HepG2 (cell line): Measurements from ENCODE around the gene TIMM10. TPM values are rescaled to one million over a fixed set of nuclear protein-coding genes. Genes with fewer than 3 reads are reported as not detected.

Experiments
- CEBPB ChIP-seq: IDR thresholded peaks from 2 replicates; pipeline ENCODE4 v1.6.1; 2011; ENCODE audit warnings: low read depth, low read length, improper control_type of control experiment, borderline replicate concordance
- CEBPG ChIP-seq: IDR thresholded peaks from 2 replicates; pipeline ENCODE4 v1.6.1; 2016
- MIXL1 ChIP-seq: IDR thresholded peaks from 2 replicates; pipeline ENCODE4 v1.6.1; 2016
- PLSCR1 ChIP-seq: sonication (generic); formaldehyde crosslinking; IDR thresholded peaks from 2 replicates; pipeline ENCODE4 v1.5.0; 2020; ENCODE audit warnings: missing genetic modification reagents, mild to moderate bottlenecking, borderline replicate concordance
- POLR2A ChIP-seq, 2 experiments: IDR thresholded peaks; 2 replicates each; pipeline ENCODE4 v1.6.1; 2011; ENCODE audit warnings: low read depth in 2 of 2, low read length in 2 of 2, mild to moderate bottlenecking in 1 of 2, moderate library complexity in 1 of 2; ENCODE audit not compliant: insufficient read depth in 1 of 2
- RBM22 ChIP-seq: fragments of 200-400 bp; formaldehyde crosslinking; optimal IDR thresholded peaks from 2 replicates; pipeline ENCODE3; 2017; ENCODE audit warnings: mild to moderate bottlenecking, low read length, moderate library complexity
- RFXAP ChIP-seq: sonication (generic); formaldehyde crosslinking; IDR thresholded peaks from 2 replicates; pipeline ENCODE4 v1.4.0; 2020; ENCODE audit warnings: missing genetic modification reagents, borderline replicate concordance
- SALL1 ChIP-seq: sonication (generic); formaldehyde crosslinking; IDR thresholded peaks from 2 replicates; pipeline ENCODE4 v1.8.0; 2022; ENCODE audit warnings: mild to moderate bottlenecking, missing genetic modification reagents
- TFDP1 ChIP-seq: IDR thresholded peaks from 2 replicates; pipeline ENCODE4 v1.6.1; 2016; ENCODE audit warnings: missing compliant biosample characterization, missing genetic modification reagents, borderline replicate concordance
- ZBTB10 ChIP-seq: sonication (generic); formaldehyde crosslinking; IDR thresholded peaks from 2 replicates; pipeline ENCODE4 v1.4.0; 2020; ENCODE audit warnings: missing genetic modification reagents, borderline replicate concordance
- ZNF230 ChIP-seq: sonication (generic); formaldehyde crosslinking; IDR thresholded peaks from 2 replicates; pipeline ENCODE4 v1.4.0; 2020; ENCODE audit warnings: mild to moderate bottlenecking, missing genetic modification reagents
- ZNF260 ChIP-seq: sonication (generic); formaldehyde crosslinking; IDR thresholded peaks from 2 replicates; pipeline ENCODE4 v1.4.0; 2020; ENCODE audit warnings: missing genetic modification reagents, low read depth, mild to moderate bottlenecking, borderline replicate concordance
- ZNF574 ChIP-seq: sonication (generic); formaldehyde crosslinking; IDR thresholded peaks from 2 replicates; pipeline ENCODE4 v1.4.0; 2020; ENCODE audit warnings: missing genetic modification reagents
- ZNF614 ChIP-seq: IDR thresholded peaks from 2 replicates; pipeline ENCODE4 v1.6.1; 2018; ENCODE audit warnings: missing biosample characterization, missing genetic modification reagents, inconsistent platforms, borderline replicate concordance
- ZNF691 ChIP-seq: sonication (generic); formaldehyde crosslinking; IDR thresholded peaks from 2 replicates; pipeline ENCODE4 v1.4.0; 2020; ENCODE audit warnings: missing genetic modification reagents, low read depth, mild to moderate bottlenecking, borderline replicate concordance
- ZNF710 ChIP-seq: sonication (generic); formaldehyde crosslinking; IDR thresholded peaks from 2 replicates; pipeline ENCODE4 v1.5.0; 2020; ENCODE audit warnings: mild to moderate bottlenecking, missing genetic modification reagents, borderline replicate concordance
- ZNF740 ChIP-seq: sonication (generic); formaldehyde crosslinking; IDR thresholded peaks from 2 replicates; pipeline ENCODE4 v1.4.0; 2020; ENCODE audit warnings: missing genetic modification reagents
- ZNF747 ChIP-seq: sonication (generic); formaldehyde crosslinking; IDR thresholded peaks from 2 replicates; pipeline ENCODE4 v1.8.1; 2023; ENCODE audit warnings: missing genetic modification reagents, mild to moderate bottlenecking, borderline replicate concordance
- polyA plus RNA-seq, 8 experiments: library from polyadenylated mRNA; depleted of rRNA in 3 of 8; stranded (reverse) in 7 of 8; unstranded in 1 of 8; fragments of >200 nt; fragmentation: Illumina TruSeq in 4 of 8; extraction: Trizol in 4 of 8; gene quantifications; 2 replicates each; pipeline versions ENCODE4 v1.2.1 to v1.2.3, GENCODE V29; 2011 to 2016; ENCODE audit warnings: low read depth in 4 of 8, missing spikeins in 1 of 8, mixed read lengths in 1 of 8; ENCODE audit not compliant: insufficient read depth in 1 of 8
- total RNA-seq, 5 experiments: library from RNA; depleted of rRNA; stranded (reverse); fragments of >200 nt; fragmentation: Illumina TruSeq; extraction: Trizol; gene quantifications; 2 replicates each; pipeline ENCODE4 v1.2.3, GENCODE V29; 2016; ENCODE audit warnings: low read depth in 1 of 5

TIMM10 gene
- total and polyA plus RNA-seq, 2 of the 13 experiments (the other 11 are each of a cell fraction or from before 2014, with no cell fraction given): 67.8 to 82.2 TPM

- TF ChIP-seq ZNF747 (CRISPR knock-in tag): no peak
- no peak for TF ChIP-seq ZNF230 (CRISPR knock-in tag)
- TF ChIP-seq ZNF260 (CRISPR knock-in tag): no peak
- TF ChIP-seq ZBTB10 (CRISPR knock-in tag): peak; percentile 35; the same call in 1 of the 2 replicates
- TF ChIP-seq TFDP1 (CRISPR knock-in tag): no peak
- no peak for TF ChIP-seq ZNF691 (CRISPR knock-in tag)
- peak; percentile 35; the same call in 1 of the 2 replicates for TF ChIP-seq ZNF710 (CRISPR knock-in tag)
- peak; percentile 38 for TF ChIP-seq RBM22
- peak; percentile 70 for TF ChIP-seq ZNF574
- peak; percentile 98 for TF ChIP-seq ZNF740
- TF ChIP-seq PLSCR1 (CRISPR knock-in tag): no peak
- no peak for TF ChIP-seq MIXL1
- peak; percentile 90 for TF ChIP-seq CEBPB
- peak; percentile 96 for TF ChIP-seq CEBPG
- TF ChIP-seq SALL1 (CRISPR knock-in tag): peak; percentile 18; the same call in 1 of the 2 replicates
- 0 out of 2 replicates have a peak, but pooled peaks have one; percentile 31 for TF ChIP-seq ZNF614 (CRISPR knock-in tag)
- no peak for TF ChIP-seq POLR2A (IDR thresholded peaks at IDR 0.05; ENCODE audit: insufficient read depth in 1 of 2, low read depth in 2 of 2, low read length in 2 of 2)
- no peak for TF ChIP-seq RFXAP
These were observed 39.0 kb downstream of the TIMM10 start (continued) for GRCh38 chr11:57491371-57492061.
